Testis (tissue), 2 donors: ENCODE data around the gene PRUNE2.

Source experiments
- POLR2A ChIP-seq: fragments of 450-650 bp; IDR thresholded peaks from one replicate; pipeline ENCODE4 v1.6.1; 2017; ENCODE audit warnings: antibody characterized with exemption, mild to moderate bottlenecking, moderate library complexity
- TF ChIP-seq, protein P1 (sequence below), 3 experiments: fragments of 450-650 bp in 2 of 3; fragments of 200-600 bp in 1 of 3; sonication (generic) in 1 of 3; IDR thresholded peaks; one replicate each; pipeline ENCODE4 v1.5.1; 2016 to 2019; ENCODE audit warnings: antibody characterized with exemption in 3 of 3, mild to moderate bottlenecking in 2 of 3, moderate library complexity in 1 of 3

DNA sequence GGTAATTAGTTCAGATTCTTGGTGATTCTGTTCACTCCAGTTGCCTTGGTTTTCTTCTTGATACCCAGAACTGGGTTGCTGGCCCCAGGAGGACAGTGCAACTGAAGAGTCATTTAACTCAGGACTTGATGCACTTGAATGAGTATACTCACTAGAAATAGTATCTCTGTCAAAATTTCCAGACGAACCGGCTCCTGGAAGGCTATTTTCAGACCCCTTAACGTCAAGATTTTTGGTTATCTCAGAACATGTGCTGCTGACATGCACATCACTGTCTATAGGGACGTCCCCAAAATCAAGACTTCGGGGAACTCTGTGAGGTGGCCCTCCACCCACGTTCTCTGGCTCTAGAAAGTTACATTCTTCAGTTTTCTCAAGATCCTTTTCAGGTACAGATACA lies 198.4 kb downstream of the PRUNE2 start:
- TF ChIP-seq POLR2A: no peak
- TF ChIP-seq, protein P1, sequence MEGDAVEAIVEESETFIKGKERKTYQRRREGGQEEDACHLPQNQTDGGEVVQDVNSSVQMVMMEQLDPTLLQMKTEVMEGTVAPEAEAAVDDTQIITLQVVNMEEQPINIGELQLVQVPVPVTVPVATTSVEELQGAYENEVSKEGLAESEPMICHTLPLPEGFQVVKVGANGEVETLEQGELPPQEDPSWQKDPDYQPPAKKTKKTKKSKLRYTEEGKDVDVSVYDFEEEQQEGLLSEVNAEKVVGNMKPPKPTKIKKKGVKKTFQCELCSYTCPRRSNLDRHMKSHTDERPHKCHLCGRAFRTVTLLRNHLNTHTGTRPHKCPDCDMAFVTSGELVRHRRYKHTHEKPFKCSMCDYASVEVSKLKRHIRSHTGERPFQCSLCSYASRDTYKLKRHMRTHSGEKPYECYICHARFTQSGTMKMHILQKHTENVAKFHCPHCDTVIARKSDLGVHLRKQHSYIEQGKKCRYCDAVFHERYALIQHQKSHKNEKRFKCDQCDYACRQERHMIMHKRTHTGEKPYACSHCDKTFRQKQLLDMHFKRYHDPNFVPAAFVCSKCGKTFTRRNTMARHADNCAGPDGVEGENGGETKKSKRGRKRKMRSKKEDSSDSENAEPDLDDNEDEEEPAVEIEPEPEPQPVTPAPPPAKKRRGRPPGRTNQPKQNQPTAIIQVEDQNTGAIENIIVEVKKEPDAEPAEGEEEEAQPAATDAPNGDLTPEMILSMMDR (IDR thresholded peaks at IDR 0.05): no peak
